Sigmoid colon (tissue), 4 donors: ENCODE results near the gene PSMD8.

ENCODE experiments used
- EP300 ChIP-seq, 4 donors: sonication (generic); formaldehyde crosslinking; IDR thresholded peaks; one replicate each; pipeline ENCODE4 v1.6.1; 2017; ENCODE audit warnings: antibody characterized with exemption in 4 of 4
- POLR2A ChIP-seq, 2 donors: fragments of 450-650 bp; IDR thresholded peaks; one replicate each; pipeline ENCODE4 v1.6.1; 2016; ENCODE audit warnings: antibody characterized with exemption in 2 of 2, mild to moderate bottlenecking in 2 of 2, moderate library complexity in 2 of 2
- POLR2AphosphoS5 ChIP-seq, 4 donors: sonication (generic); formaldehyde crosslinking; IDR thresholded peaks; one replicate each; pipeline ENCODE4 v1.6.1; 2017; ENCODE audit warnings: antibody characterized with exemption in 4 of 4
- TF ChIP-seq, protein P1 (sequence below), 4 experiments: fragments of 450-650 bp in 3 of 4; fragments of 200-600 bp in 1 of 4; IDR thresholded peaks; one replicate each; pipeline ENCODE4 v1.5.1; 2016 to 2019; ENCODE audit warnings: antibody characterized with exemption in 4 of 4, mild to moderate bottlenecking in 3 of 4, moderate library complexity in 2 of 4

DNA sequence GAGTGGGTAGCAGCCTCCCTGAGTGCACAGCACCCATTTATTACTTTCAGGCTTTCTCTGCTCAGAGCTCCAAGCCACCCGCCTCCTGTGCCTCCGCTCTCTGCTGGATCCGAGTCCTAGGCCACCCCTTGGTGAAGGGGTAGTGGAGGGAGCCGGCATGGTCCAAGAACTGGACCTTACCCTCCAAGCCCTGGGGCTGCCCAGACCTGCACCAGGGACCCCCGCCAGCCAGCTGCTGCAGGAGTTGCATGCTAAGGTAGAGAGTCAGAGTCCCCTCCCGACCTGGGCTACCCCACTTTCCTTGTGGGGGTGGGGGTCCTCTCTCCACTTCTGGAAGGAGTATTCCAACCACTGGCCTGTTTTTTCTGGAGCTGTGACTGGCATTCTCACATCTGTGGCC, 30.5 kb downstream of the PSMD8 start:
- no peak for TF ChIP-seq POLR2AphosphoS5 (IDR thresholded peaks at IDR 0.05)
- TF ChIP-seq, protein P1, sequence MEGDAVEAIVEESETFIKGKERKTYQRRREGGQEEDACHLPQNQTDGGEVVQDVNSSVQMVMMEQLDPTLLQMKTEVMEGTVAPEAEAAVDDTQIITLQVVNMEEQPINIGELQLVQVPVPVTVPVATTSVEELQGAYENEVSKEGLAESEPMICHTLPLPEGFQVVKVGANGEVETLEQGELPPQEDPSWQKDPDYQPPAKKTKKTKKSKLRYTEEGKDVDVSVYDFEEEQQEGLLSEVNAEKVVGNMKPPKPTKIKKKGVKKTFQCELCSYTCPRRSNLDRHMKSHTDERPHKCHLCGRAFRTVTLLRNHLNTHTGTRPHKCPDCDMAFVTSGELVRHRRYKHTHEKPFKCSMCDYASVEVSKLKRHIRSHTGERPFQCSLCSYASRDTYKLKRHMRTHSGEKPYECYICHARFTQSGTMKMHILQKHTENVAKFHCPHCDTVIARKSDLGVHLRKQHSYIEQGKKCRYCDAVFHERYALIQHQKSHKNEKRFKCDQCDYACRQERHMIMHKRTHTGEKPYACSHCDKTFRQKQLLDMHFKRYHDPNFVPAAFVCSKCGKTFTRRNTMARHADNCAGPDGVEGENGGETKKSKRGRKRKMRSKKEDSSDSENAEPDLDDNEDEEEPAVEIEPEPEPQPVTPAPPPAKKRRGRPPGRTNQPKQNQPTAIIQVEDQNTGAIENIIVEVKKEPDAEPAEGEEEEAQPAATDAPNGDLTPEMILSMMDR (IDR thresholded peaks at IDR 0.05): no peak
- no peak for TF ChIP-seq POLR2A (IDR thresholded peaks at IDR 0.05)
- no peak for TF ChIP-seq EP300 (IDR thresholded peaks at IDR 0.05)
